B cell (primary cell): ENCODE measurements around the gene FKBP8.

Experiments
- CTCF ChIP-seq: fragments of 200-600 bp; IDR thresholded peaks from one replicate; pipeline ENCODE4 v1.8.0; 2022; ENCODE audit warnings: antibody characterized with exemption, mild to moderate bottlenecking
- EZH2 ChIP-seq: IDR thresholded peaks from 2 replicates; pipeline ENCODE4 v1.6.1; 2012; ENCODE audit warnings: borderline replicate concordance, low read depth, mild to moderate bottlenecking, moderate library complexity, low read length; ENCODE audit not compliant: insufficient read depth, poor library complexity, severe bottlenecking

- TF ChIP-seq CTCF, result no peak
- TF ChIP-seq EZH2, result no peak
Measured at GRCh38 chr19:18507021-18507726, 36.2 kb downstream of the FKBP8 start.
